Measurements from ENCODE around the gene LIPC.

GRCh38 chr15:58462547-58462946, 30.8 kb downstream of the LIPC start:
- TF ChIP-seq EZH2 (IDR thresholded peaks at IDR 0.05; ENCODE audit: insufficient read depth, poor library complexity, severe bottlenecking) (no peak), EZH2phosphoT487 (IDR thresholded peaks at IDR 0.05; ENCODE audit: insufficient read depth, low read depth) (no peak)

Data from GM23248 (cell line).